ENCODE measurements around the gene HNRNPUL2. TPM values are rescaled to one million over a fixed set of nuclear protein-coding genes. Genes with fewer than 3 reads are reported as not detected.

HNRNPUL2 gene
- total and polyA plus RNA-seq, 2 donors (not counting 1 experiment from before 2014, with no cell fraction given): 14.6 to 70.4 TPM

- Histone ChIP-seq H3K9me3 (ENCODE audit: control extremely low read depth in 1 of 3, control insufficient read depth in 2 of 3, insufficient read depth in 1 of 3, low read length in 2 of 3) (no peaks in the 10 kb centered on the region), H3K9ac (ENCODE audit: low read length) (no peak overlapping the region), H3K27me3 (replicated peaks in 1 of 4; ENCODE audit: control extremely low read depth in 1 of 4, control insufficient read depth in 3 of 4, insufficient read depth in 4 of 4, low read length in 3 of 4) (no peaks in the 10 kb centered on the region), H3K27ac (ENCODE audit: low read length in 2 of 2) (no peak overlapping the region), H3K4me2 (replicated peaks; ENCODE audit: low read depth, low read length, poor library complexity, severe bottlenecking) (no peak overlapping the region), H2AFZ (ENCODE audit: insufficient read depth, low read depth, low read length, poor library complexity, severe bottlenecking) (no peak overlapping the region), H3K4me1 (ENCODE audit: control insufficient read depth in 2 of 2, insufficient read depth in 2 of 2, low read length in 2 of 2) (peaks cover 15 to 23% of the 10 kb centered on the region in 2 donors), H4K20me1 (ENCODE audit: control insufficient read depth, insufficient read depth, low read length, poor library complexity, severe bottlenecking) (no peaks in the 10 kb centered on the region), H3K36me3 (replicated peaks in 1 of 2; ENCODE audit: control extremely low read depth in 1 of 2, control insufficient read depth in 1 of 2, extremely low read depth in 1 of 2, insufficient read depth in 2 of 2, low read length in 1 of 2) (peaks cover 0 to 20% of the 10 kb centered on the region in 2 experiments), H3K79me2 (ENCODE audit: control insufficient read depth, insufficient read depth, low read length) (peaks cover 6% of the 10 kb centered on the region), H3K4me3 (ENCODE audit: control extremely low read depth in 1 of 5, extremely low read depth in 1 of 5, insufficient read depth in 1 of 5, low read depth in 2 of 5, low read length in 4 of 5) (no peak overlapping the region)
- TF ChIP-seq EZH2 (IDR thresholded peaks at IDR 0.05; ENCODE audit: borderline replicate concordance, insufficient read depth, low read depth, low read length, poor library complexity, severe bottlenecking) (no peak), CTCF (IDR thresholded peaks at IDR 0.05) (no peak)
- no peaks in the 10 kb centered on the region for H3K27me3 Mint-ChIP-seq
- no peak overlapping the region for H3K27ac Mint-ChIP-seq
- no peak overlapping the region for H3K4me3 Mint-ChIP-seq
- DNase-seq (no peak), ATAC-seq (ENCODE audit: low read depth) (no peak)
- ChIA-PET CTCF (interaction anchor here (0.7 to 8.5 kb wide), 2 partner anchors 12 to 379 kb away, joined by 4 to 70 read pairs; partner anchors contain the start of gene TMEM179B), POLR2A (interaction anchor here (0.5 to 0.6 kb wide), 3 partner anchors 13 to 71 kb away, joined by 3 to 5 read pairs (median 3); partner anchors contain the start of gene POLR2G)
- 95% methylated on average over 5 of the region's 6 CpGs for WGBS (ENCODE audit: insufficient coverage)
- peaks cover 28% of the 10 kb centered on the region for H3K4me1 Mint-ChIP-seq
- intact Hi-C loops (cut with micrococcal nuclease): loop anchor here (5.0 kb wide), 1 partner anchor 182 kb away; the partner anchor contains the start of gene TUT1
- H3K9me3 Mint-ChIP-seq (ENCODE audit: insufficient read depth): no peaks in the 10 kb centered on the region
These were observed 47.1 kb upstream of the HNRNPUL2 start for GRCh38 chr11:62774407-62774806.

All from B cell (primary cell).